ENCODE data around the gene TSN.

The TSN gene

GRCh38 chr2:121771976-121772742, 16.7 kb downstream of the TSN start:
- no peak for FAIRE-seq
- no peak for DNase-seq (ENCODE audit: insufficient read length, low spot score)
- TF ChIP-seq POLR2AphosphoS5 (IDR thresholded peaks at IDR 0.05; ENCODE audit: low read depth, low read length), result no peak
- TF ChIP-seq POLR2A (IDR thresholded peaks at IDR 0.05; ENCODE audit: low read depth, low read length), result no peak
- TF ChIP-seq PAX5 (IDR thresholded peaks at IDR 0.05; ENCODE audit: insufficient read depth, low read length, severe bottlenecking), result no peak
- TF ChIP-seq TAF1 (IDR thresholded peaks at IDR 0.05; ENCODE audit: low read depth, low read length), result no peak
- no peak for TF ChIP-seq SPI1 (IDR thresholded peaks at IDR 0.05; ENCODE audit: low read depth, low read length)
- no peak for TF ChIP-seq POU2F2 (IDR thresholded peaks at IDR 0.05; ENCODE audit: low read depth, low read length)

GRCh38 chr2:121774235-121774634, 18.8 kb downstream of the TSN start:
- no peak for DNase-seq (ENCODE audit: insufficient read length, low spot score)
- no peak for FAIRE-seq
- TF ChIP-seq SPI1 (IDR thresholded peaks at IDR 0.05; ENCODE audit: low read depth, low read length) (no peak), POLR2A (IDR thresholded peaks at IDR 0.05; ENCODE audit: low read depth, low read length) (no peak), TAF1 (IDR thresholded peaks at IDR 0.05; ENCODE audit: low read depth, low read length) (no peak), POU2F2 (IDR thresholded peaks at IDR 0.05; ENCODE audit: low read depth, low read length) (no peak), PAX5 (IDR thresholded peaks at IDR 0.05; ENCODE audit: insufficient read depth, low read length, severe bottlenecking) (no peak), POLR2AphosphoS5 (IDR thresholded peaks at IDR 0.05; ENCODE audit: low read depth, low read length) (no peak)

GRCh38 chr2:121776361-121776760, 20.9 kb downstream of the TSN start:
- FAIRE-seq, result no peak
- DNase-seq (ENCODE audit: insufficient read length, low spot score), result no peak
- TF ChIP-seq POLR2AphosphoS5 (IDR thresholded peaks at IDR 0.05; ENCODE audit: low read depth, low read length) (no peak), POU2F2 (IDR thresholded peaks at IDR 0.05; ENCODE audit: low read depth, low read length) (no peak), PAX5 (IDR thresholded peaks at IDR 0.05; ENCODE audit: insufficient read depth, low read length, severe bottlenecking) (no peak), SPI1 (IDR thresholded peaks at IDR 0.05; ENCODE audit: low read depth, low read length) (no peak), POLR2A (IDR thresholded peaks at IDR 0.05; ENCODE audit: low read depth, low read length) (no peak), TAF1 (IDR thresholded peaks at IDR 0.05; ENCODE audit: low read depth, low read length) (no peak)

- no peak for FAIRE-seq
- TF ChIP-seq PAX5 (IDR thresholded peaks at IDR 0.05; ENCODE audit: insufficient read depth, low read length, severe bottlenecking) (no peak), POLR2AphosphoS5 (IDR thresholded peaks at IDR 0.05; ENCODE audit: low read depth, low read length) (no peak), POLR2A (IDR thresholded peaks at IDR 0.05; ENCODE audit: low read depth, low read length) (no peak), SPI1 (IDR thresholded peaks at IDR 0.05; ENCODE audit: low read depth, low read length) (no peak), TAF1 (IDR thresholded peaks at IDR 0.05; ENCODE audit: low read depth, low read length) (no peak), POU2F2 (IDR thresholded peaks at IDR 0.05; ENCODE audit: low read depth, low read length) (no peak)
- no peak for DNase-seq (ENCODE audit: insufficient read length, low spot score)
These were observed 21.6 kb downstream of the TSN start for GRCh38 chr2:121776885-121777698.

- DNase-seq (ENCODE audit: insufficient read length, low spot score), result no peak
- no peak for TF ChIP-seq POLR2AphosphoS5 (IDR thresholded peaks at IDR 0.05; ENCODE audit: low read depth, low read length)
- no peak for TF ChIP-seq PAX5 (IDR thresholded peaks at IDR 0.05; ENCODE audit: insufficient read depth, low read length, severe bottlenecking)
- no peak for TF ChIP-seq POLR2A (IDR thresholded peaks at IDR 0.05; ENCODE audit: low read depth, low read length)
- TF ChIP-seq TAF1 (IDR thresholded peaks at IDR 0.05; ENCODE audit: low read depth, low read length), result no peak
- TF ChIP-seq POU2F2 (IDR thresholded peaks at IDR 0.05; ENCODE audit: low read depth, low read length), result no peak
- FAIRE-seq, result no peak
These were observed 22.2 kb downstream of the TSN start for GRCh38 chr2:121777699-121778058.

- FAIRE-seq, result no peak
- TF ChIP-seq POU2F2 (IDR thresholded peaks at IDR 0.05; ENCODE audit: low read depth, low read length) (no peak), PAX5 (IDR thresholded peaks at IDR 0.05; ENCODE audit: insufficient read depth, low read length, severe bottlenecking) (no peak), SPI1 (IDR thresholded peaks at IDR 0.05; ENCODE audit: low read depth, low read length) (no peak), POLR2AphosphoS5 (IDR thresholded peaks at IDR 0.05; ENCODE audit: low read depth, low read length) (no peak), TAF1 (IDR thresholded peaks at IDR 0.05; ENCODE audit: low read depth, low read length) (no peak), POLR2A (IDR thresholded peaks at IDR 0.05; ENCODE audit: low read depth, low read length) (no peak)
These were observed 23.5 kb downstream of the TSN start for GRCh38 chr2:121778741-121779487.

GRCh38 chr2:121783180-121783579, 27.7 kb downstream of the TSN start:
- no peak for FAIRE-seq
- no peak for DNase-seq (ENCODE audit: insufficient read length, low spot score)
- TF ChIP-seq SPI1 (IDR thresholded peaks at IDR 0.05; ENCODE audit: low read depth, low read length), result no peak
- no peak for TF ChIP-seq POLR2A (IDR thresholded peaks at IDR 0.05; ENCODE audit: low read depth, low read length)
- TF ChIP-seq PAX5 (IDR thresholded peaks at IDR 0.05; ENCODE audit: insufficient read depth, low read length, severe bottlenecking), result no peak
- TF ChIP-seq POU2F2 (IDR thresholded peaks at IDR 0.05; ENCODE audit: low read depth, low read length), result no peak
- no peak for TF ChIP-seq TAF1 (IDR thresholded peaks at IDR 0.05; ENCODE audit: low read depth, low read length)
- TF ChIP-seq POLR2AphosphoS5 (IDR thresholded peaks at IDR 0.05; ENCODE audit: low read depth, low read length), result no peak

More at GRCh38 chr2:121778741-121779487, 23.5 kb downstream of the TSN start:
- no peak for DNase-seq (ENCODE audit: insufficient read length, low spot score)

- FAIRE-seq, result no peak
- no peak for DNase-seq (ENCODE audit: insufficient read length, low spot score)
- TF ChIP-seq POLR2A (IDR thresholded peaks at IDR 0.05; ENCODE audit: low read depth, low read length) (no peak), PAX5 (IDR thresholded peaks at IDR 0.05; ENCODE audit: insufficient read depth, low read length, severe bottlenecking) (no peak), TAF1 (IDR thresholded peaks at IDR 0.05; ENCODE audit: low read depth, low read length) (no peak), SPI1 (IDR thresholded peaks at IDR 0.05; ENCODE audit: low read depth, low read length) (no peak), POU2F2 (IDR thresholded peaks at IDR 0.05; ENCODE audit: low read depth, low read length) (no peak), POLR2AphosphoS5 (IDR thresholded peaks at IDR 0.05; ENCODE audit: low read depth, low read length) (no peak)
These were observed 33.2 kb downstream of the TSN start for GRCh38 chr2:121788685-121789084.

Measured in GM12891 (cell line).